ENCODE measurements around the gene PSMD14.

Gene PSMD14

GRCh38 chr2:161371869-161372268, 63.6 kb downstream of the PSMD14 start:
- intact Hi-C loops (cut with DNase I) = no loop called here

GRCh38 chr2:161373942-161374341, 65.7 kb downstream of the PSMD14 start:
- DNase-seq = no peak
- intact Hi-C loops (cut with DNase I) = no loop called here

More at GRCh38 chr2:161371869-161372268, 63.6 kb downstream of the PSMD14 start:
- DNase-seq = no peak

- intact Hi-C loops (cut with DNase I) = no loop called here
- DNase-seq = no peak
Observed at GRCh38 chr2:161374446-161374845, 66.2 kb downstream of the PSMD14 start.

GRCh38 chr2:161379740-161380139, 71.5 kb downstream of the PSMD14 start:
- intact Hi-C loops (cut with DNase I) = no loop called here
- no peak for DNase-seq

- intact Hi-C loops (cut with DNase I) = no loop called here
- DNase-seq = no peak
Observed at GRCh38 chr2:161381546-161381945, 73.3 kb downstream of the PSMD14 start.

GRCh38 chr2:161382747-161383146, 74.5 kb downstream of the PSMD14 start:
- intact Hi-C loops (cut with DNase I) = no loop called here
- DNase-seq = no peak

GRCh38 chr2:161384864-161385263, 76.6 kb downstream of the PSMD14 start:
- DNase-seq = no peak
- intact Hi-C loops (cut with DNase I) = no loop called here

- DNase-seq = no peak
- intact Hi-C loops (cut with DNase I) = no loop called here
Observed at GRCh38 chr2:161386228-161386824, 78.1 kb downstream of the PSMD14 start.

GRCh38 chr2:161388146-161388779, 80.0 kb downstream of the PSMD14 start:
- DNase-seq = no peak
- intact Hi-C loops (cut with DNase I) = no loop called here

GRCh38 chr2:161391737-161392506, 83.7 kb downstream of the PSMD14 start:
- DNase-seq = no peak
- intact Hi-C loops (cut with DNase I) = no loop called here

GRCh38 chr2:161400076-161400475, 91.9 kb downstream of the PSMD14 start:
- intact Hi-C loops (cut with DNase I) = no loop called here
- no peak for DNase-seq

GRCh38 chr2:161402297-161402696, 94.1 kb downstream of the PSMD14 start:
- DNase-seq = no peak
- intact Hi-C loops (cut with DNase I) = no loop called here

GRCh38 chr2:161406316-161406715, 98.1 kb downstream of the PSMD14 start:
- DNase-seq = no peak
- intact Hi-C loops (cut with DNase I) = no loop called here

GRCh38 chr2:161407597-161407996, 99.4 kb downstream of the PSMD14 start:
- intact Hi-C loops (cut with DNase I) = no loop called here
- no peak for DNase-seq

- intact Hi-C loops (cut with DNase I) = no loop called here
- no peak for DNase-seq
Observed at GRCh38 chr2:161409308-161409907, 101.2 kb downstream of the PSMD14 start.

- intact Hi-C loops (cut with DNase I) = no loop called here
- DNase-seq = no peak
Observed at GRCh38 chr2:161412346-161412745, 104.1 kb downstream of the PSMD14 start.

- intact Hi-C loops (cut with DNase I) = no loop called here
- DNase-seq = peak in 24 of 42 donors; percentile 6 to 64 (median 39)
Observed at GRCh38 chr2:161414042-161415033, 106.1 kb downstream of the PSMD14 start.

- peak in 2 of 42 donors; percentile 18 to 25 for DNase-seq
- intact Hi-C loops (cut with DNase I) = no loop called here
Observed at GRCh38 chr2:161415034-161415986, 107.1 kb downstream of the PSMD14 start.
